Epithelial cell of proximal tubule (primary cell): ENCODE measurements around the gene AFAP1. TPM values are rescaled to one million over a fixed set of nuclear protein-coding genes. Genes with fewer than 3 reads are reported as not detected.

ENCODE experiments used
- DNase-seq: peaks from one replicate; pipeline ENCODE4 v3.0.0-alpha.2; 2011; ENCODE audit warnings: low read depth
- H3K4me3 ChIP-seq: 2 replicates; pipeline ENCODE4 v1.5.1; 2011; ENCODE audit warnings: low read depth, mild to moderate bottlenecking, low read length
- CTCF ChIP-seq: conservative IDR thresholded peaks from 2 replicates; pipeline ENCODE4 v1.5.1; 2012; ENCODE audit warnings: low read depth, mild to moderate bottlenecking, low read length
- total RNA-seq: library from RNA; depleted of rRNA; stranded (reverse); fragments of >200 nt; gene quantifications from 2 replicates; pipeline ENCODE4 v1.2.3, GENCODE V29; 2015

AFAP1 gene
- total RNA-seq, 1 donor from 2014 or later: 26.2 TPM

GRCh38 chr4:7770224-7771050 is 169.2 kb downstream of the AFAP1 start:
- no peak for DNase-seq
- TF ChIP-seq CTCF: peak; percentile 67
- H3K4me3 ChIP-seq: no peak overlapping the region

GRCh38 chr4:7769396-7770223 is 170.1 kb downstream of the AFAP1 start:
- TF ChIP-seq CTCF: no peak
- H3K4me3 ChIP-seq: no peak overlapping the region
- DNase-seq: no peak

GRCh38 chr4:7768736-7769135 is 170.9 kb downstream of the AFAP1 start:
- no peak for DNase-seq
- TF ChIP-seq CTCF: no peak
- no peak overlapping the region for H3K4me3 ChIP-seq

- H3K4me3 ChIP-seq: no peak overlapping the region
- no peak for DNase-seq
- no peak for TF ChIP-seq CTCF
Observed at GRCh38 chr4:7767966-7768365, 171.7 kb downstream of the AFAP1 start.

GRCh38 chr4:7767526-7767925 is 172.1 kb downstream of the AFAP1 start:
- no peak overlapping the region for H3K4me3 ChIP-seq
- DNase-seq: no peak
- TF ChIP-seq CTCF: no peak

GRCh38 chr4:7766661-7767345 is 172.9 kb downstream of the AFAP1 start:
- TF ChIP-seq CTCF: no peak
- H3K4me3 ChIP-seq: no peak overlapping the region
- DNase-seq: no peak
